Stimulated activated CD4-positive, alpha-beta T cell treated with anti-CD3 and anti-CD28 coated beads, Interleukin-2, amount 100 ng/mL, for 48 hours (primary cell): ENCODE data around the gene PTX3.

ENCODE experiments used
- DNase-seq, 2 donors: peaks; one replicate each; pipeline ENCODE4 v3.0.0-alpha.2; 2020

The PTX3 gene

GRCh38 chr3:157427901-157428300 lies 8.7 kb upstream of the PTX3 start:
- no peak for DNase-seq

GRCh38 chr3:157428853-157429252 lies 7.8 kb upstream of the PTX3 start:
- no peak for DNase-seq

GRCh38 chr3:157429708-157430107 lies 6.9 kb upstream of the PTX3 start:
- DNase-seq: no peak

DNA sequence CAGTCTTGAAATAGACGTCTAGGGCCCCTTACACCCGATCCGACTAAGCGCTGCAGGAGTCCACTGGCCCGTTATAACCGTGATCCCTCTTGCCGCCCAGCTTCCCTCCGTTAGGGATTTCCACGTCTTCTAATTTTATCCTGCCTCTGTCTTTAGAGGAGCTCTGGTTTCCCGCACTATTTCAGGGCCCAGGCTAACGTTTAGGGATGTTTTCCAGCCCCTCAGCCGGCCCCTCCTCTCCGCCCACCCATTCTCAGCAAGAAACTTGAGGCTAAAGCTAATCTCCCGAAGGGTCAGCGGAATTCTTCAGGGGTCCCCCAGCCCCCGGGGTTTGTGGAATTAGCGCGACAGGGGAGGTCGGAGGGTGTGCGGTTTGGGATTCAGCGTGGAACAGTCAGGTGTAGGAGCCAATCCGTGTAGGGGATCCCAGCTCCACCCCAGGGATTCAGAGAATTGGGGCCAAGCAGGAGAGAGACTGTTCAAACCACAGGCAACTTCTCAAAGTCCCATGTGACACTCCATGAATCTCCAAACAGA lies 1.6 kb downstream of the PTX3 start:
- no peak for DNase-seq

GRCh38 chr3:157441102-157441624 lies 4.5 kb downstream of the PTX3 start:
- no peak for DNase-seq

- DNase-seq: no peak
Measured at GRCh38 chr3:157442729-157443128, 6.1 kb downstream of the PTX3 start.

DNA sequence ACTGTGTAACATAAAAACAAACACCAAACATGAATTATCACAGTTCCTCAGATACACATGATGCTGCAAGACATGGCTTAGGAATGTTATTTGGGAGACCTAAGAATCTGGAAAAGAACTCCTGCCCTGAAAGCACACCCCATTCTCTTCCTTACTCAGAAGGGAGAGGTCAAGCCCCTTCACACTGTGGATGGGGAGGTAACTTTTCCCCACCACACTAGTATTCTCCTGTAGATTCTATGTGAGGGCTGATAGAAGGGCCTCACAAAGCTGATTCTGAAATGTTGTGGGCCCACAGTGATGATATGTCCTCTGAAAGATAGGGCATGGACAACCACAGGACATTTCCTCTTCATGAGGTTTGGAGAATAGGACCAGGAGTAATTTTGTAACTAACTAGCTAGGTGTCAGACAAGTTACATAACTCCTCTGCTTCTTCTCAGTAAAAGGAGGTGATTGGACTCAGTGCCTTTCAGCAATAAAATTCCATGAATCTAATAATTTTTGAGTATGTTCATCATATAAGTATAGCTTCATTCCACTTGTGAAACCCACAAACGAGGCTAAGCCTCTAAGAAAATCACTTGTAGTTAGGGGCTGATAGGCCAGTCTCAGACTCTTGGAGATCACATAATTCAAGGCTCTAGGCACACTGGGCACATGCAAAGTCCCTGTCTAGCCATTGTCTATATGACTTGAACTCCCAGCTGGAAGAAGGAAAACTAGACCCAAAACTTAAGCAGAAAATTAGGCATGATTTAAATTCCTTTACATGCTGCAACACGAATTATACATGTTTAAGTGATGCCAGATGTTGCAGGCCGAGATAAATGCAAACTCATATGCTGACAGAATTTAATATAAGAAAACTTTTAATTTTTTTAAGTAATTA lies 7.5 kb downstream of the PTX3 start:
- no peak for DNase-seq

DNA sequence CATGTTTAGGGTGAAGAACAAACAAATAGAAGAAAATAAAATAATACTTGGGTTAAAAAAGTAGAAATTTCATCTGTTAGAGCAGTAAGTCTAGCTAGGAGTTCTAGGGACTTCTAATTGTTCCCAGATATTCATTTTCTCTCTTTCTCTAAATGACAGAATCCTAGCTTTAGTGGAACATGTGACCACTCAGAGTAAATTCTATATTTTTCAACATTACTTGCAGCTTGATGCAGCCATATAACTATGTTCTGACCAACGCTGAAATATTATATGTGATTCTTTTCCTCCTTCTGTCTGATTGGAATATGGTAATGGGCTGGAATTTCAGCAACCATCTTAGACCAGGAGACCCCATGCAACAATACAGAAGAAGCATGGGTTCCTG lies 8.1 kb downstream of the PTX3 start:
- no peak for DNase-seq

- DNase-seq: no peak
Measured at GRCh38 chr3:157445857-157446256, 9.2 kb downstream of the PTX3 start.

DNA sequence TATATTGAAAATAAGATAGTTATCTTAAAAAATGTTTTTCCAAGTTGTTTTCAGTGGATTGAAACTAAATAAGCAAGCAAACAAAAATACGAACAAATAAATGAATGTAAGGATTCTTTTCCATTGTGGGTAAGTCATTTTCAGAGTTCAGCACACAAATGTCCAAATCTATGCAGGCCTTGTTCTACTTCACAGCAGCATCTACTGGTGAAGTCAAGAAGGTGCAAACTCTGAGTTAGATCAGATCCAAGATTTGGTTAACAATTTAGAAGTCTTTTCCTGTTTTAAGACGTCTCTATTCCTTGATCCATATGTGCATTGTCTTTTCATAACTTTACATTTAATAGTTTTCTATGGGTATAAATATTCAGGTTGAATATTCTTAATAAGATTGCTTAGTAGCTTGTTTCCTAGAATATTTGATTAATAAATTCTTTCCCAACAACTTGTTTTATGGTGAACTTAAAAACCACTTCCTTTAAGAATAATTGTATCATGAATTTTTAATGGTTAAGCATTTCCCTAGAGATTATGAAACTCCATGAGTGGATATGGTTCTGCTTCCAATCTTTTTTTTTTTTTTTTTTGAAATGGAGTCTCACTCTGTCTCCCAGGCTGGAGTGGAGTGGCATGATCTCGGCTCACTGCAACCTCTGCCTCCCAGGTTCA lies 10.5 kb downstream of the PTX3 start:
- DNase-seq: no peak

- no peak for DNase-seq
Measured at GRCh38 chr3:157452097-157452496, 15.4 kb downstream of the PTX3 start.

DNA sequence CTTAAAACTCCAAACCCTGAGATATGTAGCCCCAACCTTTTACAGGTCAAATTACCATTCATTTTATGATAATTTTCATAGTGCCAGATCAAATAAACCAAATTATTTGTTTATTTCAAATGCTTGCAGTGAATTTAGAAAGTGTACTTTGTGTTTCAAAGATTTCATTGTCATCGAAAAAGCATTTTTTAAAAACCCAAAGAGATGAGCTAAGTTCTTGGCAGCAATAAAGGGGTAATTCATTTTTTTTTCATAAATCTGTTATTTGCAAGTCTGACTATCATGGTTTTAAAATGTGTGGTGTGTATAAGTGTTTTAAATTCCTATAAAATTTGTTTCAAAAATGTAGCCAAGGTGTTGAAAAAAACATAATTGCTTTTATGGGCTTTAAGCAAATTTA lies 17.2 kb downstream of the PTX3 start:
- no peak for DNase-seq

DNA sequence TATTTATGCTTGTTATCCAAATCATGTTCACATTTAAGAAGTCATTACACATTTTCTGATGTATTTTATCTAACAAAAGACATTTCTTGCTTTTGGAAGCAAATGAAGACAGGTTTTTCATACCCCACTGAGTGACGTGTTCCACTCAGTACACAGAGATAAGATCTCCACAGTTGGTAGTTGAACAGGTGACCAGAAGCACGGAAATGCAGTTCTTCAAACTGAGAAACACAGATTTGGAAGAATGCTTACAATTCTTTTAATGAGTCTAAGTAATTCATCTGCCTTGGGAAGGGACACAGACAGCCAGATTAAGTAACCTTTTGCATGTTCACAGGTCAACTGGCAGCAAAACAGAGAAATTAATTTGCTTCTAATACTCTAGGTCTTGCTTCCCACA lies 23.1 kb downstream of the PTX3 start:
- DNase-seq: no peak

GRCh38 chr3:157460253-157460652 lies 23.6 kb downstream of the PTX3 start:
- no peak for DNase-seq

DNA sequence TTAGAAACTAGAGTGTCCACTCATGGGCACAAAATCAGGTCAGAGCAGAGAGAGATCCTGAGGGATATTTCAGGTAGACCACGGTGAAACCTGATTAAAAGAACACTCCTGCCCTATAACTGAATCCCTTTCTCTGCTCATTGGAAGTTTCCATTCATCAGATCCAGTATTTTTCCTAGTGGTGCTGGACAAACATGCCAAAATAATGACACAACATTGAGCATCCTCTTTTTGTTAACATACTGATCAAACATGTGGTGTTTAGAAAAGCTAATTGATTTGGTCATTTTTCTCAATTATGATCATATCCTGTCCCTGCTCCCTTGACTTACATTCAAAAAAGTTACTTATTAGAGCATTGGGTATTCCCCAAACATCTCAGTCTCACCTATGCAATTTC lies 27.2 kb downstream of the PTX3 start:
- no peak for DNase-seq

- no peak for DNase-seq
Measured at GRCh38 chr3:157464321-157464720, 27.7 kb downstream of the PTX3 start.

DNA sequence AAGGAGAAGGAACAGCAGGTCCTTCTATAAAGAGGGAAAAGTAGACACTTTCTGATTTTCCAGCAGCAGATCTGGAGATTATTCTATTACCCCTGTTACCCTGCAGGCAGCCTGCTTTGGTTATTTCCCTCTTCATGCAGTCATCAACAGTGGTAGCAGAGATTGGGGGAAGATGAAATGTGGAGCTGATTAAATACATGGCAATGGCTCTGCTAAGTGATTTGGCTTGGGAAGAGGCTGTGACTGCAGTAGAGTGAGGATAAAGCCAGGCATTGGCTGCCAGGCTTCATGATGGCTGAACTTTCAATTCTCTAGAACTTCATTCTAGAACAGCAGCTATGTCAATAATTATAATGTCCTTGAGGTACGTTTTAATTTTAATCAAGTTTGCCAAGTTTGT lies 29.1 kb downstream of the PTX3 start:
- DNase-seq: no peak

DNA sequence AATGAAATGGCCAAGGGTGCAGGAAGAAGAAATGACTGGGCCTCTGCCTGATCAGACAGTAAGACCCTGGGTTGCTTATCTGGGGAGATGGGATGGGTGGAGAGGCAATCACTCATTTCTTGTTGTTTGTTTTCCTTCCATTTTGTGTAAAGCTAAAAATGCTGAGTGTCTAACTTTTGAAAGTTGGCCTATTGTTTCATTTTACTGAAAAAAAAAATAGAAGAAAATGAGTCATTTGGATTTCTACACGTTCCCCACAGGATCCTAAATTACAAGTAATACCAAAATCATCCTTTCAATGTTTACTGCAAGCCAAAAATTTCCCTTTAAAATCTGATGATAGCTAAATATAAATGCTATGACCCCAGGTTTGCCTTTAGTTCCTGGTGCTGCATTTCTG lies 30.6 kb downstream of the PTX3 start:
- no peak for DNase-seq

GRCh38 chr3:157469561-157470294 lies 33.1 kb downstream of the PTX3 start:
- no peak for DNase-seq

DNA sequence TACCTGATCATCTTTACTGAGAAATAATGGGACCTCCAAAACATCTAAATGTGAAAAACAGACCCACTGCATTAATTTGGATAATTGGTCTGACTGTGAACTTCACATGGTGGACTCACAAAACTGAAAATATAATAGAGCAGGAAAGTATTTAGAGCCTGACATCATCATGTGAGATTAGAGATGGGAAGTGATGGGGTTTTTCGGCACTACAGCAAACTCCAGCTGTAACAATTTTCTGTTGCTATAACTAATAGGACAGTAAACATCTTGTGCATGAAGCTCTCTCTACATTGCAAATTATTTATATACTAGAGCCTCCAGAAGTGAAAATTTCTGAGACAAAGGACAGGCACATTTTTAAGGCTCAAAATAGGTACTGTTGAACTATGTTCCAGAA lies 34.4 kb downstream of the PTX3 start:
- DNase-seq: no peak

- no peak for DNase-seq
Measured at GRCh38 chr3:157472648-157473047, 36.0 kb downstream of the PTX3 start.

GRCh38 chr3:157475921-157476414 lies 39.3 kb downstream of the PTX3 start:
- DNase-seq: no peak

DNA sequence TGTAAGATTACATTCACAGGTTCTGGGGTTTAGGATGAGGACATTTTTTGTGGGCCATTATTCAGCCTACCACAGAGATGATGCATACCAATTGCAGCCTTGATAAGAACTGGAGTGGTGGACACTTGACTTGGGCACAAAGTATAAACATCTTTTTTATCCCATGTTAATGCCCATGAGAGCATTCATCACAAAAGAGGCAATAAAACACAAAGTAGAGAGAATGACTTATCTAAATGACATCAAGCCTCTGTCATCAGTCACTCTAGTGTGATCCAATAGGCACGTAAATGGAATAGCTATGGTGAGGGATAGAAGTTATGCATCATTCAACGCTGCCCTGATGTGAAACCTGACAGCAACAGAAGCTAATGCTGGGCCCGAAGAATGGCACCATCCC lies 40.8 kb downstream of the PTX3 start:
- no peak for DNase-seq
